Stimulated activated memory B cell treated with anti-CD40 and anti-IgM and Interleukin-4, amounts not matched to agents 10 μg/mL and 1 μg/mL and 100 μg/mL, for 72 hours (primary cell): ENCODE data around the gene SH2B3.
"Not testable (repeated sequence)": the region's sequence is repeated elsewhere in the genome, so short reads cannot be mapped to it uniquely, and the experiment has no call there.

Experiments
- ATAC-seq: fragments of 150-1000 bp; cut with Tn5 transposase; 2 replicates; pipeline ENCODE4 v1.10.0; 2021
- H3K27ac Mint-ChIP-seq: one replicate; pipeline ENCODE4 v1.8.0; 2022; ENCODE audit warnings: mild to moderate bottlenecking, mixed read lengths
- H3K27me3 Mint-ChIP-seq: one replicate; pipeline ENCODE4 v1.8.0; 2022; ENCODE audit warnings: mixed read lengths
- H3K36me3 Mint-ChIP-seq: one replicate; pipeline ENCODE4 v1.8.0; 2022; ENCODE audit warnings: mixed read lengths
- H3K4me1 Mint-ChIP-seq: one replicate; pipeline ENCODE4 v1.8.0; 2022; ENCODE audit warnings: mixed read lengths
- H3K4me3 Mint-ChIP-seq: one replicate; pipeline ENCODE4 v1.8.0; 2022; ENCODE audit warnings: mild to moderate bottlenecking, moderate library complexity, mixed read lengths
- H3K9me3 Mint-ChIP-seq: one replicate; pipeline ENCODE4 v1.8.0; 2022; ENCODE audit warnings: mixed read lengths

Gene SH2B3

GRCh38 chr12:111460111-111460510 lies 54.4 kb downstream of the SH2B3 start:
- H3K27ac Mint-ChIP-seq, H3K4me3 Mint-ChIP-seq, H3K27me3 Mint-ChIP-seq, H3K9me3 Mint-ChIP-seq, ATAC-seq: not testable (repeated sequence)
- H3K4me1 Mint-ChIP-seq: peaks cover 13% of the 10 kb centered on the region
- peaks cover 12% of the 10 kb centered on the region for H3K36me3 Mint-ChIP-seq

GRCh38 chr12:111462210-111462769 lies 56.6 kb downstream of the SH2B3 start:
- H3K36me3 Mint-ChIP-seq: no peaks in the 10 kb centered on the region
- H3K27me3 Mint-ChIP-seq: no peaks in the 10 kb centered on the region
- no peak overlapping the region for H3K27ac Mint-ChIP-seq
- H3K9me3 Mint-ChIP-seq: no peaks in the 10 kb centered on the region
- no peak for ATAC-seq
- H3K4me1 Mint-ChIP-seq: peaks cover 13% of the 10 kb centered on the region
- no peak overlapping the region for H3K4me3 Mint-ChIP-seq

GRCh38 chr12:111467092-111467856 lies 61.6 kb downstream of the SH2B3 start:
- H3K27ac Mint-ChIP-seq: no peak overlapping the region
- H3K36me3 Mint-ChIP-seq: peaks cover 16% of the 10 kb centered on the region
- H3K4me3 Mint-ChIP-seq: no peak overlapping the region
- no peak for ATAC-seq
- H3K9me3 Mint-ChIP-seq: no peaks in the 10 kb centered on the region
- H3K4me1 Mint-ChIP-seq: peaks cover 10% of the 10 kb centered on the region
- no peaks in the 10 kb centered on the region for H3K27me3 Mint-ChIP-seq

- Mint-ChIP-seq H3K4me1 (peaks cover 4% of the 10 kb centered on the region), H3K4me3 (no peak overlapping the region), H3K36me3 (peaks cover 16% of the 10 kb centered on the region), H3K27me3 (no peaks in the 10 kb centered on the region), H3K27ac (no peak overlapping the region), H3K9me3 (no peaks in the 10 kb centered on the region)
- no peak for ATAC-seq
Measured at GRCh38 chr12:111467857-111468241, 62.1 kb downstream of the SH2B3 start.

GRCh38 chr12:111469401-111469800 lies 63.7 kb downstream of the SH2B3 start:
- Mint-ChIP-seq H3K27ac (no peak overlapping the region), H3K4me1 (no peaks in the 10 kb centered on the region), H3K36me3 (peaks cover 27% of the 10 kb centered on the region), H3K9me3 (no peaks in the 10 kb centered on the region), H3K4me3 (no peak overlapping the region), H3K27me3 (no peaks in the 10 kb centered on the region)
- ATAC-seq: no peak

- Mint-ChIP-seq H3K4me3 (no peak overlapping the region), H3K27ac (no peak overlapping the region), H3K27me3 (no peaks in the 10 kb centered on the region), H3K4me1 (no peaks in the 10 kb centered on the region), H3K36me3 (peaks cover 37% of the 10 kb centered on the region), H3K9me3 (no peaks in the 10 kb centered on the region)
- no peak for ATAC-seq
Measured at GRCh38 chr12:111471236-111471635, 65.5 kb downstream of the SH2B3 start.

- Mint-ChIP-seq H3K27ac (no peak overlapping the region), H3K9me3 (no peaks in the 10 kb centered on the region), H3K27me3 (no peaks in the 10 kb centered on the region), H3K4me3 (no peak overlapping the region), H3K4me1 (no peaks in the 10 kb centered on the region), H3K36me3 (peaks cover 40% of the 10 kb centered on the region)
- no peak for ATAC-seq
Measured at GRCh38 chr12:111482462-111482861, 76.7 kb downstream of the SH2B3 start.

GRCh38 chr12:111488271-111488670 lies 82.5 kb downstream of the SH2B3 start:
- Mint-ChIP-seq H3K36me3 (peaks cover 57% of the 10 kb centered on the region), H3K9me3 (no peaks in the 10 kb centered on the region), H3K4me3 (no peak overlapping the region)

GRCh38 chr12:111488798-111489197 lies 83.1 kb downstream of the SH2B3 start:
- H3K4me1 Mint-ChIP-seq: no peaks in the 10 kb centered on the region
- no peaks in the 10 kb centered on the region for H3K27me3 Mint-ChIP-seq
- ATAC-seq: no peak
- no peaks in the 10 kb centered on the region for H3K9me3 Mint-ChIP-seq
- no peak overlapping the region for H3K27ac Mint-ChIP-seq
- H3K4me3 Mint-ChIP-seq: no peak overlapping the region
- H3K36me3 Mint-ChIP-seq: peaks cover 51% of the 10 kb centered on the region

More at GRCh38 chr12:111488271-111488670, 82.5 kb downstream of the SH2B3 start:
- Mint-ChIP-seq H3K4me1 (no peaks in the 10 kb centered on the region), H3K27ac (no peak overlapping the region), H3K27me3 (no peaks in the 10 kb centered on the region)
- no peak for ATAC-seq

GRCh38 chr12:111492979-111493378 lies 87.3 kb downstream of the SH2B3 start:
- not testable (repeated sequence) for ATAC-seq

GRCh38 chr12:111494676-111495075 lies 89.0 kb downstream of the SH2B3 start:
- Mint-ChIP-seq H3K27me3 (no peaks in the 10 kb centered on the region), H3K4me1 (peaks cover 8% of the 10 kb centered on the region), H3K9me3 (no peaks in the 10 kb centered on the region), H3K4me3 (no peak overlapping the region), H3K27ac (peak overlapping the region; percentile 42), H3K36me3 (peaks cover 72% of the 10 kb centered on the region)
- ATAC-seq: no peak

More at GRCh38 chr12:111492979-111493378, 87.3 kb downstream of the SH2B3 start:
- not testable (repeated sequence) for H3K4me1 Mint-ChIP-seq, H3K4me3 Mint-ChIP-seq, H3K27me3 Mint-ChIP-seq, H3K27ac Mint-ChIP-seq, H3K9me3 Mint-ChIP-seq
- H3K36me3 Mint-ChIP-seq: peaks cover 68% of the 10 kb centered on the region
